ENCODE results near the gene CEACAM1.

GRCh38 chr19:42479736-42480135 is 48.5 kb downstream of the CEACAM1 start:
- no peak for TF ChIP-seq CTCF (optimal IDR thresholded peaks at IDR 0.05 in 1 of 3, IDR thresholded peaks at IDR 0.05 in 1 of 3, conservative IDR thresholded peaks at IDR 0.05 in 1 of 3; ENCODE audit: extremely low read depth in 1 of 3, insufficient read depth in 2 of 3, low read length in 3 of 3)
- no peak for TF ChIP-seq EZH2 (IDR thresholded peaks at IDR 0.05; ENCODE audit: low read length)
